Measurements from ENCODE around the gene NTM. TPM values are rescaled to one million over a fixed set of nuclear protein-coding genes. Genes with fewer than 3 reads are reported as not detected.

The NTM gene
- not detected for total RNA-seq

DNA sequence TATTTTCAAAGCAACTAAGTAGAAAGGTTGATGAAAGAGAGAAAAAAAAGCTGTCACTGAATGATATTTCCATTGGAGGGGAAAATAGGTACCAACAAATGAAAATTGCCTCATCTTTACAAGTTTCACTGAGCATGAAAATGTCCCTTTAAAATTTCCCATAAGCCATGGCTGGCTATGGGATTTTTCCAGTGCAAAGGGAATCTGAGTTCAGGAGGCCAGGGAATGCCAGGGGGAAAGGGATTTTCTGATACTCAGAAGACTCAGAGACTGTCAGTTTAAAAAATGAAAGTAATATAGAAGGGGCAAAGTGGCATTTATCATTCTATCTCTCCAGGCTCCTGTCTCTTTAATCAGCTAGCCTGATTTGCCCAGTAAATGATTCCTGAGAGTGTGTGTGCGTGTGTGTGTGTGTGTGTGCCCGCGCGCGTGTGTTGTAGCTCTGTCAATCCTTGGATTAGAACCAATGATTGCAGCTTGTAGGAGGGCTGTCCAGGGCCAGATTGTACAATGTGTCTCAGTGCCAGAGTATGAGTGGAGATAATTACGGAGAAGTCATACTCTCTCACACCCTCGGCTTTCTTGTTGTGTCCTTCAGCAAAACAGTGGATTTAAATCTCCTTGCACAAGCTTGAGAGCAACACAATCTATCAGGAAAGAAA is at the start of gene NTM:
Gene NTM (plus strand): TSS at position 526 of the 662 bp plus-strand sequence.
- ChIA-PET POLR2A (no interaction called here), CTCF (no interaction called here)
- Mint-ChIP-seq H3K27ac (no peak within 1 kb of the TSS), H3K4me3 (no peak within 1 kb of the TSS), H3K27me3 (no peaks in the 10 kb centered on the region), H3K36me3 (ENCODE audit: low read depth) (no peaks in the 10 kb centered on the region), H3K9me3 (no peaks in the 10 kb centered on the region), H3K4me1 (ENCODE audit: low read depth) (no peaks in the 10 kb centered on the region)
- TF ChIP-seq CTCF (IDR thresholded peaks at IDR 0.05), result no peak
- intact Hi-C loops (cut with micrococcal nuclease), result no loop called here
- ATAC-seq, result no peak
- DNase-seq, result no peak

DNA sequence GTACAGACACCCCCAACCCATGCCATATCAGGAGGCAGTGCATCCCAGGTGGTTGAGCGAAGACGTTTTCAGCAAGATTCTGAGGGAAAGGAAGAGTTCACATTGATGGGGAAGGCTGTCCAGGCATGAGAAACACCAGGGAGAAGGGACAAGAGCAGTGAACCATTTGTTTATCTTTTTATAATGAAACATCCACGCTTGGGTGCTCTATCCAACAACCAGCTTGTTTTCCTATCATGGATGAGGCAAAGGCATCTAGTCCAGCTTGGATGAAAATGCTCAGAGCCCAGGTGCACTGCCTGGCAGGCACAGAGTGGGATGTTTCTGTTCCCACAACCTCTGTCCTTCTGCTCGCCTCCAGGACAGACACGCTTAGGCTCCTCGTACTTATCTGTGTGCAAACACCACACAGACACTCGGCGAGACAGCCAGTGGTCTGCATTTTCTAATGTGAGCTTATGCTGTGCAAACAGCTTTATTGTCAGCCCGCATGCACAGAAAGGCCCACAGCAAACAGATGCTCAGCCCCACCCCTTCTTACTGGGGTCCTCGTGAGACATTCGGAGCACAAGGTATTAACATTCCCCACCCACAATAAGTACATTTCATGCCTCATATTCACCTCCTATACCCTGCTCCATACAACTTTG is 45.4 kb upstream of the NTM start:
- Mint-ChIP-seq H3K4me3 (no peak overlapping the region), H3K4me1 (ENCODE audit: low read depth) (no peaks in the 10 kb centered on the region), H3K36me3 (ENCODE audit: low read depth) (no peaks in the 10 kb centered on the region), H3K27me3 (no peaks in the 10 kb centered on the region), H3K9me3 (peaks cover 4% of the 10 kb centered on the region), H3K27ac (no peak overlapping the region)
- ATAC-seq, result no peak
- CTCF ChIA-PET, result no interaction called here
- TF ChIP-seq CTCF (IDR thresholded peaks at IDR 0.05), result no peak
- POLR2A ChIA-PET, result no interaction called here
- intact Hi-C loops (cut with micrococcal nuclease), result no loop called here
- DNase-seq, result no peak

GRCh38 chr11:131326829-131327228 is 43.6 kb upstream of the NTM start:
- H3K36me3 Mint-ChIP-seq (ENCODE audit: low read depth), result no peaks in the 10 kb centered on the region
- no peaks in the 10 kb centered on the region for H3K27me3 Mint-ChIP-seq
- no peaks in the 10 kb centered on the region for H3K4me1 Mint-ChIP-seq (ENCODE audit: low read depth)
- no peaks in the 10 kb centered on the region for H3K9me3 Mint-ChIP-seq
- ATAC-seq (no peak), DNase-seq (no peak)
- no peak overlapping the region for H3K27ac Mint-ChIP-seq
- TF ChIP-seq CTCF (IDR thresholded peaks at IDR 0.05), result no peak
- intact Hi-C loops (cut with micrococcal nuclease), result no loop called here
- POLR2A ChIA-PET, result no interaction called here
- CTCF ChIA-PET, result no interaction called here
- no peak overlapping the region for H3K4me3 Mint-ChIP-seq

- Mint-ChIP-seq H3K9me3 (no peaks in the 10 kb centered on the region), H3K27ac (no peak overlapping the region), H3K36me3 (ENCODE audit: low read depth) (no peaks in the 10 kb centered on the region), H3K4me3 (no peak overlapping the region), H3K27me3 (no peaks in the 10 kb centered on the region), H3K4me1 (ENCODE audit: low read depth) (no peaks in the 10 kb centered on the region)
- no peak for ATAC-seq
- TF ChIP-seq CTCF (IDR thresholded peaks at IDR 0.05), result no peak
- ChIA-PET POLR2A (no interaction called here), CTCF (no interaction called here)
- DNase-seq, result no peak
- intact Hi-C loops (cut with micrococcal nuclease), result no loop called here
These were observed 43.0 kb upstream of the NTM start for GRCh38 chr11:131327421-131327820.

DNA sequence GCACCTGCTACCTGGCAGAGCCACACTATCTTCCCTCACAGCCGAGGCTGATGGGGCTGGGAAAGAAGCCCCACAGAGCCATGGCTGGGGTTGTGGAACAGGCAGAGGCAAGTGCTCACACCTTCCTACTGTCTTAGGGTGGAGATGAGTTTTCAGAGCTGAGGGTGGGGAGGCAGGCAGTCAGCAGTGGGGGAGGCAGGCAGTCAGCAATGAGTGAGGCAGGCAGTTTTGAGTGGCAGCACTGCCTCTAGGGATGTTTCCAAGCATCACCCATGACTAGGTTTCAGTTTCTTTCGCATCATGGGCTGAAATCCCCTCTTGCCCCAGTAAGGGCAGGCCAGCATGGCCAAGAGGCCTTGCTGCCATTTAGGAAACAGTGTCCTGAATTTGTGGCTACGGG is 41.6 kb upstream of the NTM start:
- ChIA-PET CTCF (no interaction called here), POLR2A (no interaction called here)
- Mint-ChIP-seq H3K4me3 (no peak overlapping the region), H3K27me3 (no peaks in the 10 kb centered on the region), H3K27ac (no peak overlapping the region), H3K4me1 (ENCODE audit: low read depth) (no peaks in the 10 kb centered on the region), H3K36me3 (ENCODE audit: low read depth) (no peaks in the 10 kb centered on the region), H3K9me3 (no peaks in the 10 kb centered on the region)
- no peak for DNase-seq
- no peak for ATAC-seq
- intact Hi-C loops (cut with micrococcal nuclease), result no loop called here
- no peak for TF ChIP-seq CTCF (IDR thresholded peaks at IDR 0.05)
